WTC11 (cell line): ENCODE data around the gene CSNK1A1. TPM values are rescaled to one million over a fixed set of nuclear protein-coding genes. Genes with fewer than 3 reads are reported as not detected.
A peak's percentile ranks its signal among the peaks of the same experiment; 100 is the strongest.

Source experiments
- ATAC-seq: fragments of 200-7000 bp; cut with Tn5 transposase; 2 replicates; pipeline ENCODE4 v1.10.0; 2021; ENCODE audit warnings: mild to moderate bottlenecking, moderate library complexity
- CTCF ChIA-PET: fragments of 300-600 bp; sonication (Branson Sonifier 250); formaldehyde crosslinking; loops from one replicate; lab custom pipeline; 2021; ENCODE audit warnings: antibody characterized with exemption; lab: Charles Lee
- POLR2A ChIA-PET: fragments of 350-600 bp; sonication (Branson Sonifier 250); formaldehyde crosslinking; loops from one replicate; lab custom pipeline; 2021; ENCODE audit warnings: antibody characterized with exemption; lab: Charles Lee
- DNase-seq: peaks from one replicate; pipeline ENCODE4 v3.0.0; 2021; ENCODE audit warnings: low spot score
- H3K27ac Mint-ChIP-seq: 2 replicates; pipeline ENCODE4 v1.8.0; 2021; ENCODE audit warnings: mixed read lengths
- H3K27me3 Mint-ChIP-seq: 2 replicates; pipeline ENCODE4 v1.8.0; 2021; ENCODE audit warnings: low read depth, mild to moderate bottlenecking, moderate library complexity, mixed read lengths
- H3K36me3 Mint-ChIP-seq: 2 replicates; pipeline ENCODE4 v1.8.0; 2021; ENCODE audit warnings: mixed read lengths
- H3K4me1 Mint-ChIP-seq: 2 replicates; pipeline ENCODE4 v1.8.0; 2022; ENCODE audit warnings: mixed read lengths
- H3K4me3 Mint-ChIP-seq: 2 replicates; pipeline ENCODE4 v1.8.0; 2021; ENCODE audit warnings: mild to moderate bottlenecking, moderate library complexity, mixed read lengths
- H3K9me3 Mint-ChIP-seq: 2 replicates; pipeline ENCODE4 v1.8.0; 2021; ENCODE audit warnings: mixed read lengths
- EMX1 ChIP-seq: fragments of 250-450 bp; sonication (Bioruptor Pico); IDR thresholded peaks from 2 replicates; pipeline ENCODE4 v1.8.0; 2021; ENCODE audit warnings: mild to moderate bottlenecking
- NFATC4 ChIP-seq: fragments of 250-450 bp; sonication (Bioruptor Pico); IDR thresholded peaks from 2 replicates; pipeline ENCODE4 v1.9.0; 2021; ENCODE audit warnings: mild to moderate bottlenecking
- PRRX2 ChIP-seq: fragments of 250-450 bp; sonication (Bioruptor Pico); IDR thresholded peaks from 2 replicates; pipeline ENCODE4 v1.8.0; 2021; ENCODE audit warnings: mild to moderate bottlenecking
- RORB ChIP-seq: fragments of 250-450 bp; sonication (Bioruptor Pico); IDR thresholded peaks from 2 replicates; pipeline ENCODE4 v1.9.0; 2021; ENCODE audit warnings: mild to moderate bottlenecking
- TCF7 ChIP-seq: sonication (generic); formaldehyde crosslinking; IDR thresholded peaks from 2 replicates; pipeline ENCODE4 v1.8.0; 2022; ENCODE audit warnings: mild to moderate bottlenecking, low read depth, missing genetic modification reagents, moderate library complexity
- TEAD1 ChIP-seq: sonication (generic); formaldehyde crosslinking; IDR thresholded peaks from 2 replicates; pipeline ENCODE4 v1.8.0; 2022; ENCODE audit warnings: mild to moderate bottlenecking, missing genetic modification reagents
- ZNF121 ChIP-seq: sonication (generic); formaldehyde crosslinking; IDR thresholded peaks from 2 replicates; pipeline ENCODE4 v1.8.0; 2023; ENCODE audit warnings: missing genetic modification reagents
- ZNF671 ChIP-seq: fragments of 250-450 bp; sonication (Bioruptor Pico); IDR thresholded peaks from 2 replicates; pipeline ENCODE4 v1.8.0; 2021; ENCODE audit warnings: mild to moderate bottlenecking
- total RNA-seq: library from RNA; stranded (reverse); gene quantifications from 3 replicates; pipeline ENCODE4 v1.2.3, GENCODE V29; 2021
- TF ChIP-seq, protein P1 (sequence below): fragments of 250-450 bp; sonication (Bioruptor Pico); IDR thresholded peaks from 2 replicates; pipeline ENCODE4 v1.9.0; 2021; ENCODE audit warnings: mild to moderate bottlenecking
- TF ChIP-seq, protein P2 (sequence below): fragments of 250-450 bp; sonication (Bioruptor Pico); conservative IDR thresholded peaks from 2 replicates; pipeline ENCODE4 v1.9.0; 2021; ENCODE audit warnings: mild to moderate bottlenecking
- TF ChIP-seq, protein P3 (sequence below): fragments of 250-450 bp; sonication (Bioruptor Pico); IDR thresholded peaks from 2 replicates; pipeline ENCODE4 v1.8.0; 2021; ENCODE audit warnings: mild to moderate bottlenecking
- TF ChIP-seq, protein P4 (sequence below): sonication (generic); formaldehyde crosslinking; IDR thresholded peaks from 2 replicates; pipeline ENCODE4 v1.8.1; 2023; ENCODE audit warnings: mild to moderate bottlenecking, missing genetic modification reagents, moderate library complexity
- TF ChIP-seq, protein P5 (sequence below): fragments of 250-450 bp; sonication (Bioruptor Pico); IDR thresholded peaks from 2 replicates; pipeline ENCODE4 v1.9.0; 2021; ENCODE audit warnings: mild to moderate bottlenecking, borderline replicate concordance

CSNK1A1 gene
- total RNA-seq, 1 experiment from 2014 or later: 276 TPM

DNA sequence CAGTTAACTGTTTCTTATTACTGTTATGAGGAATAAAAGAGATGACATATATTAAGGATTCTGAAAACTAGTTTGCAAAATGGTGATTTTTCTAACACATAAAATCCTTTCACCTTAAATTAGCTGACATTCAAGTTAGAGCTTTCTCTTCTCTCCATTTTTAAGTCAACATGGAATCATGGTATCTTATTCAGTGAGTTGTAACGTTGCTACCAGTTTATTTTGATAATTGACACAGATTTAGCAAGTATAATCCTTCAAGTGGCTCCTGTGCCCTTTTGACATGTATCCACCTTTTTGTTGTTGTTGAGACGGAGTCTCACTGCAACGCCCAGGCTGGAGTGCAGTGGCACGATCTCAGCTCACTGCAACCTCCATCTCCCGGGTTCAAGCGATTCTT lies 58.5 kb downstream of the CSNK1A1 start:
- ChIA-PET POLR2A (no interaction called here), CTCF (interaction anchor here (0.6 to 1.8 kb wide), 5 partner anchors 19 to 126 kb away, joined by 3 to 7 read pairs (median 3); partner anchors contain the start of gene CSNK1A1)
- Mint-ChIP-seq H3K9me3 (no peaks in the 10 kb centered on the region), H3K4me3 (no peak overlapping the region), H3K36me3 (peaks cover 21% of the 10 kb centered on the region), H3K27ac (0 out of 2 replicates have a peak overlapping the region, but pooled peaks have one; percentile 8), H3K27me3 (no peaks in the 10 kb centered on the region)
- ATAC-seq (no peak), DNase-seq (no peak)
- TF ChIP-seq TEAD1 (CRISPR knock-in tag) (no peak), ZNF121 (peak; percentile 71; the same call in 1 of the 2 replicates)
- TF ChIP-seq, protein P1, sequence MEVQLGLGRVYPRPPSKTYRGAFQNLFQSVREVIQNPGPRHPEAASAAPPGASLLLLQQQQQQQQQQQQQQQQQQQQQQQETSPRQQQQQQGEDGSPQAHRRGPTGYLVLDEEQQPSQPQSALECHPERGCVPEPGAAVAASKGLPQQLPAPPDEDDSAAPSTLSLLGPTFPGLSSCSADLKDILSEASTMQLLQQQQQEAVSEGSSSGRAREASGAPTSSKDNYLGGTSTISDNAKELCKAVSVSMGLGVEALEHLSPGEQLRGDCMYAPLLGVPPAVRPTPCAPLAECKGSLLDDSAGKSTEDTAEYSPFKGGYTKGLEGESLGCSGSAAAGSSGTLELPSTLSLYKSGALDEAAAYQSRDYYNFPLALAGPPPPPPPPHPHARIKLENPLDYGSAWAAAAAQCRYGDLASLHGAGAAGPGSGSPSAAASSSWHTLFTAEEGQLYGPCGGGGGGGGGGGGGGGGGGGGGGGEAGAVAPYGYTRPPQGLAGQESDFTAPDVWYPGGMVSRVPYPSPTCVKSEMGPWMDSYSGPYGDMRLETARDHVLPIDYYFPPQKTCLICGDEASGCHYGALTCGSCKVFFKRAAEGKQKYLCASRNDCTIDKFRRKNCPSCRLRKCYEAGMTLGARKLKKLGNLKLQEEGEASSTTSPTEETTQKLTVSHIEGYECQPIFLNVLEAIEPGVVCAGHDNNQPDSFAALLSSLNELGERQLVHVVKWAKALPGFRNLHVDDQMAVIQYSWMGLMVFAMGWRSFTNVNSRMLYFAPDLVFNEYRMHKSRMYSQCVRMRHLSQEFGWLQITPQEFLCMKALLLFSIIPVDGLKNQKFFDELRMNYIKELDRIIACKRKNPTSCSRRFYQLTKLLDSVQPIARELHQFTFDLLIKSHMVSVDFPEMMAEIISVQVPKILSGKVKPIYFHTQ (CRISPR knock-in tag): no peak
- TF ChIP-seq, all 79 proteins: peak for 1
- peaks cover 39% of the 10 kb centered on the region for H3K4me1 Mint-ChIP-seq

DNA sequence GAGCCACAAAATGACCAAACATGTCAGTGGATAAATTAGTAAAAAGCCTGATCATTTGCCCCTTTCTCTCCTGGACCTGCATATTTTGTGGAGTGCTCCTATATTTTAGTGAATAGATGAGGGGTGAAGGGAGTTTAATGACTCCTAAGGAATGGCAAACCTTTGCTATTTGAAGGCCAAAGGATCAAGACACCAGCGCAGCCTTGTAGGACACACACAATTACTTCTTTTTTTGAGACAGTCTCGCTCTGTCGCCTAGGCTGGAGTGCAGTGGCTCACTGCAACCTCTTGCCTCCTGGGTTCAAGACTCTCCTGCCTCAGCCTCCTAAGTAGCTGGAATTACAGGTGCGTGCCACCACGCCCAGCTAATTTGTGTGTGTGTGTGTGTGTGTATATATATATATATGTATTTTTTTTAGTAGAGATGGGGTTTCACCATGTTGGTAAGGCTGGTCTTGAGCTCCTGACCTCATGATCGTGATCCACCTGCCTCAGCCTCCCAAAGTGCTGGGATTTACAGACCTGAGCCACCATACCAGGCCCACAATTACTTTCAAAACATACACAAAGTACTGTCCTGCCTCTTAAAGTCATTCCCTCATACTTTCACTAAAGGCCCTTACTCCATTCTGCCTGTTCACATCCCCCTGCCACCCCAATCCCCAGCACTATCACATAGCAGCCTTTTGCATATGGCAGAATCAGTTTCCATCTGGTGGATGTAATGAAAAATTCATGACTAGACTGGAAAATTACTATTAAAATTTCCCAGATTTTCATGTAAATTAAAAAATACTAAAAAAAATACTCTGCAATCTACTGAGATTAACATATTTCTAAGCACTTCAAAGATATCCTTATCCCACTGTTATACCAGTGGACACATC lies 60.4 kb downstream of the CSNK1A1 start:
- peak; percentile 6; the same call in 1 of the 2 replicates for ATAC-seq
- H3K36me3 Mint-ChIP-seq: peaks cover 8% of the 10 kb centered on the region
- H3K27me3 Mint-ChIP-seq: no peaks in the 10 kb centered on the region
- peaks cover 24% of the 10 kb centered on the region for H3K4me1 Mint-ChIP-seq
- H3K27ac Mint-ChIP-seq: peak overlapping the region; percentile 36; the same call in 1 of the 2 replicates
- CTCF ChIA-PET: interaction anchor here (0.7 kb wide), 1 partner anchor 287 kb away, joined by 4 read pairs; no protein-coding TSS in a partner anchor
- no peak for DNase-seq
- POLR2A ChIA-PET: interaction anchor here (0.6 to 1.7 kb wide), 3 partner anchors 14 to 119 kb away, joined by 4 to 8 read pairs (median 7); partner anchors contain the start of gene CSNK1A1
- no peaks in the 10 kb centered on the region for H3K9me3 Mint-ChIP-seq
- no peak overlapping the region for H3K4me3 Mint-ChIP-seq
- TF ChIP-seq EMX1 (peak; percentile 32), NFATC4 (peak; percentile 49; the same call in 1 of the 2 replicates), ZNF671 (CRISPR knock-in tag) (peak; percentile 61; the same call in 1 of the 2 replicates), PRRX2 (CRISPR knock-in tag) (peak; percentile 40; the same call in 1 of the 2 replicates), RORB (CRISPR knock-in tag) (peak; percentile 18; the same call in 1 of the 2 replicates), TCF7 (no peak)
- TF ChIP-seq, protein P2, sequence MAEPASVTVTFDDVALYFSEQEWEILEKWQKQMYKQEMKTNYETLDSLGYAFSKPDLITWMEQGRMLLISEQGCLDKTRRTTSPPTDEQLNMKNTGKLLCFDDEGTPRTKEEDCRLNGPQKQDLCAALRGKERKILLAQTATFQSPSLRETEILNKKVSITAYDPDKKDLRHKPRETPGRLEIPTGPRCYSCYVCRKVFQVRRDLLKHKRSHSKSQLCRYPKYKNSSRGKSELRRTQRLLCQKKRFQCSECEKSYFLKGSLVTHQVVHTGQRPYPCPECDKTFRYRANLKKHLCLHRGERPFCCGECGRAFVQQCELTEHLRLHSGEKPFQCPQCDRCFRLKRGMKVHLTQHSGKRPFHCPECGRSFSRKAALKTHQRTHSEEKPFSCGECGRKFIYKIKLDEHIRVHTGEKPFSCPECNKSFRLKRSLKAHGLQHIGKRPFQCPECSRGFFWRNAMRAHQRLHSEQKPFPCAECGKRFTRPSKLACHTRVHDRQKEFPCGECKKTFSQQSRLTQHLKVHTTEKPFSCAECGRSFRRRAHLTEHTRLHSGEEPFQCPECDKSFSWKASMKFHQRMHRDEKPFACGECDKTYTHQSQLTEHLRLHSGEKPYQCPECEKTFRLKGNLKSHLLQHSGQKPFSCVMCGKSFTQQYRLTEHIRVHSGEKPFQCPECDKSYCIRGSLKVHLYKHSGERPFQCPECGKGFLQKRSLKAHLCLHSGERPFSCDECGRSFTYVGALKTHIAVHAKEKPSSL (CRISPR knock-in tag): 0 out of 2 replicates have a peak, but pooled peaks have one; percentile 71
- TF ChIP-seq, protein P3, sequence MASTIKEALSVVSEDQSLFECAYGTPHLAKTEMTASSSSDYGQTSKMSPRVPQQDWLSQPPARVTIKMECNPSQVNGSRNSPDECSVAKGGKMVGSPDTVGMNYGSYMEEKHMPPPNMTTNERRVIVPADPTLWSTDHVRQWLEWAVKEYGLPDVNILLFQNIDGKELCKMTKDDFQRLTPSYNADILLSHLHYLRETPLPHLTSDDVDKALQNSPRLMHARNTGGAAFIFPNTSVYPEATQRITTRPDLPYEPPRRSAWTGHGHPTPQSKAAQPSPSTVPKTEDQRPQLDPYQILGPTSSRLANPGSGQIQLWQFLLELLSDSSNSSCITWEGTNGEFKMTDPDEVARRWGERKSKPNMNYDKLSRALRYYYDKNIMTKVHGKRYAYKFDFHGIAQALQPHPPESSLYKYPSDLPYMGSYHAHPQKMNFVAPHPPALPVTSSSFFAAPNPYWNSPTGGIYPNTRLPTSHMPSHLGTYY (CRISPR knock-in tag): peak; percentile 50; the same call in 1 of the 2 replicates
- TF ChIP-seq, protein P4, sequence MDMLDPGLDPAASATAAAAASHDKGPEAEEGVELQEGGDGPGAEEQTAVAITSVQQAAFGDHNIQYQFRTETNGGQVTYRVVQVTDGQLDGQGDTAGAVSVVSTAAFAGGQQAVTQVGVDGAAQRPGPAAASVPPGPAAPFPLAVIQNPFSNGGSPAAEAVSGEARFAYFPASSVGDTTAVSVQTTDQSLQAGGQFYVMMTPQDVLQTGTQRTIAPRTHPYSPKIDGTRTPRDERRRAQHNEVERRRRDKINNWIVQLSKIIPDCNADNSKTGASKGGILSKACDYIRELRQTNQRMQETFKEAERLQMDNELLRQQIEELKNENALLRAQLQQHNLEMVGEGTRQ (CRISPR knock-in tag): no peak
- TF ChIP-seq, protein P5, sequence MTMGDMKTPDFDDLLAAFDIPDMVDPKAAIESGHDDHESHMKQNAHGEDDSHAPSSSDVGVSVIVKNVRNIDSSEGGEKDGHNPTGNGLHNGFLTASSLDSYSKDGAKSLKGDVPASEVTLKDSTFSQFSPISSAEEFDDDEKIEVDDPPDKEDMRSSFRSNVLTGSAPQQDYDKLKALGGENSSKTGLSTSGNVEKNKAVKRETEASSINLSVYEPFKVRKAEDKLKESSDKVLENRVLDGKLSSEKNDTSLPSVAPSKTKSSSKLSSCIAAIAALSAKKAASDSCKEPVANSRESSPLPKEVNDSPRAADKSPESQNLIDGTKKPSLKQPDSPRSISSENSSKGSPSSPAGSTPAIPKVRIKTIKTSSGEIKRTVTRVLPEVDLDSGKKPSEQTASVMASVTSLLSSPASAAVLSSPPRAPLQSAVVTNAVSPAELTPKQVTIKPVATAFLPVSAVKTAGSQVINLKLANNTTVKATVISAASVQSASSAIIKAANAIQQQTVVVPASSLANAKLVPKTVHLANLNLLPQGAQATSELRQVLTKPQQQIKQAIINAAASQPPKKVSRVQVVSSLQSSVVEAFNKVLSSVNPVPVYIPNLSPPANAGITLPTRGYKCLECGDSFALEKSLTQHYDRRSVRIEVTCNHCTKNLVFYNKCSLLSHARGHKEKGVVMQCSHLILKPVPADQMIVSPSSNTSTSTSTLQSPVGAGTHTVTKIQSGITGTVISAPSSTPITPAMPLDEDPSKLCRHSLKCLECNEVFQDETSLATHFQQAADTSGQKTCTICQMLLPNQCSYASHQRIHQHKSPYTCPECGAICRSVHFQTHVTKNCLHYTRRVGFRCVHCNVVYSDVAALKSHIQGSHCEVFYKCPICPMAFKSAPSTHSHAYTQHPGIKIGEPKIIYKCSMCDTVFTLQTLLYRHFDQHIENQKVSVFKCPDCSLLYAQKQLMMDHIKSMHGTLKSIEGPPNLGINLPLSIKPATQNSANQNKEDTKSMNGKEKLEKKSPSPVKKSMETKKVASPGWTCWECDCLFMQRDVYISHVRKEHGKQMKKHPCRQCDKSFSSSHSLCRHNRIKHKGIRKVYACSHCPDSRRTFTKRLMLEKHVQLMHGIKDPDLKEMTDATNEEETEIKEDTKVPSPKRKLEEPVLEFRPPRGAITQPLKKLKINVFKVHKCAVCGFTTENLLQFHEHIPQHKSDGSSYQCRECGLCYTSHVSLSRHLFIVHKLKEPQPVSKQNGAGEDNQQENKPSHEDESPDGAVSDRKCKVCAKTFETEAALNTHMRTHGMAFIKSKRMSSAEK (CRISPR knock-in tag): 0 out of 2 replicates have a peak, but pooled peaks have one; percentile 20
- TF ChIP-seq, protein P1 (CRISPR knock-in tag): peak; percentile 87
